Progenitor cell of endocrine pancreas (in vitro differentiated cells): ENCODE data around the gene MR1. TPM values are rescaled to one million over a fixed set of nuclear protein-coding genes. Genes with fewer than 3 reads are reported as not detected.

Source experiments
- DNase-seq: peaks from one replicate; pipeline ENCODE4 v3.0.0; 2021; ENCODE audit warnings: low spot score; ENCODE audit not compliant: unreplicated experiment
- H3K27ac Mint-ChIP-seq: 2 replicates; pipeline ENCODE4 v1.8.0; 2021; ENCODE audit warnings: mild to moderate bottlenecking, moderate library complexity, mixed read lengths
- H3K27me3 Mint-ChIP-seq: 2 replicates; pipeline ENCODE4 v1.8.0; 2021; ENCODE audit warnings: mixed read lengths
- H3K36me3 Mint-ChIP-seq: 2 replicates; pipeline ENCODE4 v1.8.0; 2022; ENCODE audit warnings: mixed read lengths; ENCODE audit not compliant: insufficient read depth
- H3K4me1 Mint-ChIP-seq: 2 replicates; pipeline ENCODE4 v1.8.0; 2021; ENCODE audit warnings: low read depth, mixed read lengths
- H3K4me3 Mint-ChIP-seq: 2 replicates; pipeline ENCODE4 v1.8.0; 2021; ENCODE audit warnings: low read depth, mild to moderate bottlenecking, moderate library complexity, mixed read lengths
- H3K9me3 Mint-ChIP-seq: 2 replicates; pipeline ENCODE4 v1.8.0; 2021; ENCODE audit warnings: low read depth, mixed read lengths
- CTCF ChIP-seq: fragments of 200-600 bp; sonication (generic); IDR thresholded peaks from one replicate; pipeline ENCODE4 v1.5.0; 2021; ENCODE audit warnings: antibody characterized with exemption, mild to moderate bottlenecking; ENCODE audit not compliant: unreplicated experiment
- total RNA-seq: library from RNA; stranded (reverse); gene quantifications from 2 replicates; pipeline ENCODE4 v1.2.1, GENCODE V29; 2021

The MR1 gene
- total RNA-seq, 1 donor from 2014 or later = 0.57 TPM

GRCh38 chr1:181086091-181086490 lies 52.3 kb downstream of the MR1 start:
- no peak overlapping the region for H3K27ac Mint-ChIP-seq
- peaks cover 43% of the 10 kb centered on the region for H3K27me3 Mint-ChIP-seq
- TF ChIP-seq CTCF = no peak
- no peak overlapping the region for H3K4me3 Mint-ChIP-seq
- peaks cover 24% of the 10 kb centered on the region for H3K4me1 Mint-ChIP-seq
- no peaks in the 10 kb centered on the region for H3K36me3 Mint-ChIP-seq
- DNase-seq = no peak
- H3K9me3 Mint-ChIP-seq = no peaks in the 10 kb centered on the region

GRCh38 chr1:181086926-181087325 lies 53.1 kb downstream of the MR1 start:
- H3K27me3 Mint-ChIP-seq = peaks cover 49% of the 10 kb centered on the region
- H3K4me3 Mint-ChIP-seq = no peak overlapping the region
- no peak for TF ChIP-seq CTCF
- H3K27ac Mint-ChIP-seq = no peak overlapping the region
- no peaks in the 10 kb centered on the region for H3K36me3 Mint-ChIP-seq
- peaks cover 21% of the 10 kb centered on the region for H3K4me1 Mint-ChIP-seq
- H3K9me3 Mint-ChIP-seq = no peaks in the 10 kb centered on the region
- no peak for DNase-seq

- Mint-ChIP-seq H3K27me3 (peaks cover 53% of the 10 kb centered on the region), H3K27ac (no peak overlapping the region), H3K4me3 (no peak overlapping the region)
Measured at GRCh38 chr1:181087400-181087901, 53.7 kb downstream of the MR1 start.

GRCh38 chr1:181088079-181089016 lies 54.6 kb downstream of the MR1 start, which contains the start of gene IER5:
Gene IER5 (plus strand): TSS chr1:181088700. CDS start chr1:181088903, 203 bp downstream.
- H3K27me3 Mint-ChIP-seq = peaks cover 62% of the 10 kb centered on the region
- no peaks in the 10 kb centered on the region for H3K9me3 Mint-ChIP-seq
- peaks cover 23% of the 10 kb centered on the region for H3K4me1 Mint-ChIP-seq
- no peak for TF ChIP-seq CTCF
- peak; percentile 91 for DNase-seq
- H3K4me3 Mint-ChIP-seq = peak within 1 kb of the TSS; percentile 89
- H3K27ac Mint-ChIP-seq = peak within 1 kb of the TSS; percentile 91
- H3K36me3 Mint-ChIP-seq = no peaks in the 10 kb centered on the region

More at GRCh38 chr1:181087400-181087901, 53.7 kb downstream of the MR1 start:
- no peak for DNase-seq
- no peaks in the 10 kb centered on the region for H3K9me3 Mint-ChIP-seq
- H3K36me3 Mint-ChIP-seq = no peaks in the 10 kb centered on the region
- peaks cover 21% of the 10 kb centered on the region for H3K4me1 Mint-ChIP-seq
- no peak for TF ChIP-seq CTCF

- H3K36me3 Mint-ChIP-seq = no peaks in the 10 kb centered on the region
- H3K4me3 Mint-ChIP-seq = peak overlapping the region; percentile 89
- peaks cover 62% of the 10 kb centered on the region for H3K27me3 Mint-ChIP-seq
- no peaks in the 10 kb centered on the region for H3K9me3 Mint-ChIP-seq
- no peak for TF ChIP-seq CTCF
- no peak for DNase-seq
- peak overlapping the region; percentile 88 for H3K27ac Mint-ChIP-seq
- H3K4me1 Mint-ChIP-seq = peaks cover 19% of the 10 kb centered on the region
Measured at GRCh38 chr1:181089017-181089675, 55.4 kb downstream of the MR1 start.
